IMR-90 (cell line): ENCODE measurements around the gene WDR89. TPM values are rescaled to one million over a fixed set of nuclear protein-coding genes. Genes with fewer than 3 reads are reported as not detected.
A peak's percentile ranks its signal among the peaks of the same experiment; 100 is the strongest.

ENCODE experiments used
- ATAC-seq: fragments of 200-7000 bp; cut with Tn5 transposase; 2 replicates; pipeline ENCODE4 v1.9.1; 2020; ENCODE audit warnings: low read depth, mild to moderate bottlenecking, moderate library complexity
- BruUV-seq: library from RNA; stranded (reverse); fragments of 400-500 nt; replicated peaks from 2 replicates; lab custom pipeline; 2021; lab: Mats Ljungman, UMichigan
- CTCF ChIA-PET: fragments of 300-600 bp; formaldehyde crosslinking; extraction: SDS; loops from one replicate; lab custom pipeline; 2021; ENCODE audit warnings: antibody characterized with exemption; lab: Yijun Ruan, JAX
- POLR2A ChIA-PET: fragments of 300-600 bp; sonication (Branson Sonifier 250); formaldehyde crosslinking; loops from one replicate; lab custom pipeline; 2022; ENCODE audit warnings: antibody characterized with exemption; ENCODE audit not compliant: unreplicated experiment; lab: Charles Lee
- DNase-seq: peaks from one replicate; pipeline ENCODE4 v3.0.0; 2013
- H2AFZ ChIP-seq: replicated peaks from 2 replicates; pipeline ENCODE3; 2013; ENCODE audit warnings: low read length, mild to moderate bottlenecking; ENCODE audit not compliant: poor library complexity
- H2AK5ac ChIP-seq: 2 replicates; pipeline ENCODE4 v1.6.1; 2013; ENCODE audit warnings: low read depth, low read length, inconsistent platforms
- H2AK9ac ChIP-seq: replicated peaks from 2 replicates; pipeline ENCODE3; 2013; ENCODE audit warnings: mild to moderate bottlenecking, low read depth, low read length, moderate library complexity; ENCODE audit not compliant: poor library complexity
- H2BK120ac ChIP-seq: 2 replicates; pipeline ENCODE4 v1.6.1; 2013; ENCODE audit warnings: low read depth, low read length, inconsistent platforms
- H2BK15ac ChIP-seq: 3 replicates; pipeline ENCODE4 v1.6.1; 2013; ENCODE audit warnings: low read depth, low read length, inconsistent platforms
- H2BK20ac ChIP-seq: 2 replicates; pipeline ENCODE4 v1.6.1; 2013; ENCODE audit warnings: low read depth, mild to moderate bottlenecking, inconsistent platforms, low read length, moderate library complexity
- H2BK5ac ChIP-seq: 2 replicates; pipeline ENCODE4 v1.6.1; 2013; ENCODE audit warnings: mild to moderate bottlenecking, low read depth, low read length, inconsistent platforms; ENCODE audit not compliant: poor library complexity, severe bottlenecking
- H3K14ac ChIP-seq: replicated peaks from 2 replicates; pipeline ENCODE4 v1.6.1; 2013; ENCODE audit warnings: low read depth, low read length, inconsistent platforms
- H3K18ac ChIP-seq: 2 replicates; pipeline ENCODE4 v1.6.1; 2013; ENCODE audit warnings: low read depth, low read length, control low read depth
- H3K23ac ChIP-seq: 2 replicates; pipeline ENCODE4 v1.6.1; 2013; ENCODE audit warnings: low read depth, low read length, inconsistent platforms
- H3K27ac ChIP-seq: 2 replicates; pipeline ENCODE4 v1.5.1; 2013; ENCODE audit warnings: mild to moderate bottlenecking, control low read depth, low read length; ENCODE audit not compliant: insufficient read depth
- H3K27me3 ChIP-seq: 2 replicates; pipeline ENCODE4 v1.6.1; 2013; ENCODE audit warnings: low read length; ENCODE audit not compliant: control insufficient read depth, insufficient read depth
- H3K36me3 ChIP-seq: 2 replicates; pipeline ENCODE4 v1.6.1; 2013; ENCODE audit warnings: low read length, mixed read lengths; ENCODE audit not compliant: control insufficient read depth, insufficient read depth
- H3K4ac ChIP-seq: 2 replicates; pipeline ENCODE4 v1.6.1; 2013; ENCODE audit warnings: low read depth, low read length, inconsistent platforms
- H3K4me1 ChIP-seq: 2 replicates; pipeline ENCODE4 v1.6.1; 2013; ENCODE audit warnings: low read length, mixed read lengths; ENCODE audit not compliant: control insufficient read depth, insufficient read depth
- H3K4me2 ChIP-seq: 2 replicates; pipeline ENCODE4 v1.6.1; 2013; ENCODE audit warnings: low read depth, mild to moderate bottlenecking, control low read depth, low read length, moderate library complexity
- H3K4me3 ChIP-seq: 2 replicates; pipeline ENCODE4 v1.5.1; 2013; ENCODE audit warnings: low read depth, mild to moderate bottlenecking, control low read depth, low read length, moderate library complexity; ENCODE audit not compliant: insufficient read depth
- H3K56ac ChIP-seq: 2 replicates; pipeline ENCODE4 v1.6.1; 2013; ENCODE audit warnings: low read length, inconsistent platforms; ENCODE audit not compliant: insufficient read depth; ENCODE audit errors: extremely low read depth
- H3K79me1 ChIP-seq, 2 experiments: 2 replicates each; pipeline ENCODE4 v1.6.1; 2013; ENCODE audit warnings: low read length in 2 of 2, inconsistent platforms in 1 of 2, low read depth in 1 of 2
- H3K9ac ChIP-seq: 2 replicates; pipeline ENCODE4 v1.6.1; 2013; ENCODE audit warnings: low read depth, low read length, control low read depth
- H3K9me1 ChIP-seq: 2 replicates; pipeline ENCODE4 v1.6.1; 2013; ENCODE audit warnings: low read length, inconsistent platforms; ENCODE audit not compliant: insufficient read depth
- H3K9me3 ChIP-seq: 2 replicates; pipeline ENCODE4 v1.6.1; 2013; ENCODE audit warnings: low read length; ENCODE audit not compliant: control insufficient read depth, insufficient read depth
- H4K20me1 ChIP-seq: 2 replicates; pipeline ENCODE4 v1.6.1; 2013; ENCODE audit warnings: low read length, inconsistent platforms; ENCODE audit not compliant: insufficient read depth
- H4K5ac ChIP-seq: 2 replicates; pipeline ENCODE4 v1.6.1; 2013; ENCODE audit warnings: mild to moderate bottlenecking, low read depth, low read length, control low read depth
- H4K8ac ChIP-seq, 2 experiments: 2 replicates each; pipeline ENCODE4 v1.6.1; 2013; ENCODE audit warnings: low read depth in 2 of 2, low read length in 2 of 2, control low read depth in 1 of 2, inconsistent platforms in 1 of 2
- H4K91ac ChIP-seq: 2 replicates; pipeline ENCODE4 v1.6.1; 2013; ENCODE audit warnings: low read depth, low read length, inconsistent platforms; ENCODE audit not compliant: insufficient read depth
- BHLHE40 ChIP-seq: fragments of 150-350 bp; IDR thresholded peaks from 2 replicates; pipeline ENCODE4 v1.6.1; 2016; ENCODE audit warnings: mild to moderate bottlenecking, low read depth, low read length
- FOS ChIP-seq: fragments of 150-350 bp; IDR thresholded peaks from 2 replicates; pipeline ENCODE4 v1.6.1; 2016; ENCODE audit warnings: low read depth, low read length
- MAFK ChIP-seq: IDR thresholded peaks from 2 replicates; pipeline ENCODE4 v1.6.1; 2012; ENCODE audit warnings: low read depth, low read length, improper control_type of control experiment
- RCOR1 ChIP-seq: IDR thresholded peaks from 2 replicates; pipeline ENCODE4 v1.6.1; 2012; ENCODE audit warnings: mild to moderate bottlenecking, low read length, improper control_type of control experiment; ENCODE audit not compliant: insufficient replicate concordance
- SMC3 ChIP-seq: fragments of 150-350 bp; IDR thresholded peaks from 2 replicates; pipeline ENCODE4 v1.6.1; 2016; ENCODE audit warnings: low read depth, mild to moderate bottlenecking, antibody characterized with exemption, low read length, moderate library complexity
- WGBS, 2 experiments: methylation state at CpG; one replicate each; pipeline versions ENCODE4 v1.1.5 to v1.1.7; 2013; ENCODE audit warnings: missing lambda C conversion rate in 2 of 2; ENCODE audit not compliant: insufficient read length in 1 of 2; ENCODE audit errors: extremely low coverage in 2 of 2; 5-methylcytosine and 5-hydroxymethylcytosine counted together
- dilution Hi-C: fragments of 300-500 bp; cut with HindIII; formaldehyde crosslinking; loops from one replicate; pipeline ENCODE4 v1.14.3; 2018; ENCODE audit warnings: low sequenced_read_pairs; ENCODE audit not compliant: unreplicated experiment
- in situ Hi-C: fragments of 300-500 bp; cut with MboI; formaldehyde crosslinking; loops from 3 replicates; pipeline ENCODE4 v1.14.3; 2019; ENCODE audit warnings: low sequenced_read_pairs, inconsistent platforms, mixed read lengths
- intact Hi-C: fragments of 100-400 bp; cut with micrococcal nuclease; formaldehyde crosslinking; loops from 2 replicates; pipeline ENCODE4 v1.10.0; 2022
- polyA plus RNA-seq, 3 experiments: library from polyadenylated mRNA; depleted of rRNA; stranded (reverse); fragments of >200 nt; gene quantifications; 2 replicates each; pipeline ENCODE4 v1.2.3, GENCODE V29; 2012; ENCODE audit warnings: low replicate concordance in 1 of 3
- total RNA-seq: library from RNA; depleted of rRNA; stranded (reverse); fragments of >200 nt; gene quantifications from 2 replicates; pipeline ENCODE4 v1.2.3, GENCODE V29; 2012
- TF ChIP-seq, protein P1 (sequence below): fragments of 150-350 bp; IDR thresholded peaks from 2 replicates; pipeline ENCODE4 v1.6.1; 2017; ENCODE audit warnings: mild to moderate bottlenecking, antibody characterized with exemption, low read length, low read depth
- TF ChIP-seq, protein P2 (sequence below): fragments of 150-350 bp; IDR thresholded peaks from 2 replicates; pipeline ENCODE4 v1.6.1; 2016; ENCODE audit warnings: low read depth, mild to moderate bottlenecking, low read length, moderate library complexity, borderline replicate concordance

The WDR89 gene
- total and polyA plus RNA-seq, 2 of the 4 experiments (the other 2 are of a cell fraction): 4.3 to 10.2 TPM

DNA sequence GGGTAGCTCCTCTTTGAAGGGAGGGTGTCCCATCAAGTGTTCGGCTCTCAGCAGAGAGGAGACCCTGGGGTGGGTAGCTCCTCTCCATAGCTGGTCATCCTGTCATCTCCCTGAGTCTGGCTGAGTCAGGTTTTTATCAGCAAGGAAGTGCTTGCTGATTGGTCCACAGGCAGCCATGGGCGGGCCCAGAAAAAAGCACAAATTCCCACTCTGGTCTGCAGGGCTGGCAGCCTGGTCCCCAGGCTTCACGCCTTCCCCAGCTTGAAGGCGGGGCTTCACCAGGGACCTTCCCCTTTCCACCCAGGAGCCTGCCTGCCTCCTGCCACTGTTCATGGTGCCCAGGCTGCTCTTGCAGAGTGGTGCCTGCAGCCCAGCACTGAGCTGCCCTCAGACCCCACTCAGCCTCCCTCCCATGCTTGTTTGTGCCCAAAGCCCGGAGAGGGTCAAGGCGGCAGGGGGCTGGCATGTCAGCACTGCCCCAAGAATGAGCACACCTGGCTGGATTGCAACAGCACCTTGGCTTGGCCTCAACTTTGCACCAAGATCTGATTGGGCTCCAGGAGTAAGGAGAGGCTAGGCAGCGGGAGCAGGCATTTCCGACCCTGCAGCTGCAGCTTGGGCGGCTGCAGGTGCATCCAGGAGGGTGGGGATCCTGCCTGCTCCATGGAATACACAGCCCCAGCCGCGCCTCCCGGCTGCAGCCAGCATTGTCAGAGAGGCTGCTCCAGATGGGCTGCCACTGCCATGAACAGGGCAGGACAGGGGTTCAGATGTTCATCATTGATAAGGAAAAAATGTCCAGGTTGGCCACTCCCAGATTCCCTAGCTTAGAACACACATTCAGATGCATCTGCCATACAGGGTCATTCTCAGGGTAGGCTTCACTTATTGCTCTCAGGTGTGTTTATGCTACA, 22.0 kb upstream of the WDR89 start:
- Histone ChIP-seq H3K56ac (no peak overlapping the region), H3K79me1 (no peaks in the 10 kb centered on the region), H2BK15ac (no peak overlapping the region), H3K27me3 (no peaks in the 10 kb centered on the region), H3K23ac (no peak overlapping the region), H4K5ac (no peak overlapping the region), H2AFZ (peak overlapping the region; percentile 70), H2AK5ac (no peak overlapping the region), H4K20me1 (no peaks in the 10 kb centered on the region), H2BK120ac (no peak overlapping the region), H2BK5ac (no peak overlapping the region), H3K4me3 (no peak overlapping the region), H2AK9ac (no peak overlapping the region), H3K9me3 (no peaks in the 10 kb centered on the region), H3K9ac (no peak overlapping the region), H3K14ac (no peak overlapping the region), H3K4me2 (no peak overlapping the region), H3K4me1 (no peaks in the 10 kb centered on the region), H4K8ac (no peak overlapping the region), H3K18ac (no peak overlapping the region), H3K9me1 (no peaks in the 10 kb centered on the region; the same call in 1 of the 2 replicates), H4K91ac (no peak overlapping the region), H3K4ac (no peak overlapping the region), H3K27ac (no peak overlapping the region), H2BK20ac (no peak overlapping the region), H3K36me3 (no peaks in the 10 kb centered on the region)
- intact Hi-C loops (no loop called here), in situ Hi-C loops (no loop called here), dilution Hi-C loops (no loop called here)
- 91% methylated on average over 8 of the region's 12 CpGs; no CpG with 5 or more reads in 1 of the 2 experiments for WGBS, 2 experiments
- ChIA-PET CTCF (interaction anchor here (0.6 kb wide), 1 partner anchor 955 kb away, joined by 8 read pairs; no protein-coding TSS in a partner anchor), POLR2A (interaction anchor here (0.6 kb wide), 1 partner anchor 24 kb away, joined by 3 read pairs; no protein-coding TSS in a partner anchor)
- TF ChIP-seq FOS: no peak
- TF ChIP-seq, protein P1, sequence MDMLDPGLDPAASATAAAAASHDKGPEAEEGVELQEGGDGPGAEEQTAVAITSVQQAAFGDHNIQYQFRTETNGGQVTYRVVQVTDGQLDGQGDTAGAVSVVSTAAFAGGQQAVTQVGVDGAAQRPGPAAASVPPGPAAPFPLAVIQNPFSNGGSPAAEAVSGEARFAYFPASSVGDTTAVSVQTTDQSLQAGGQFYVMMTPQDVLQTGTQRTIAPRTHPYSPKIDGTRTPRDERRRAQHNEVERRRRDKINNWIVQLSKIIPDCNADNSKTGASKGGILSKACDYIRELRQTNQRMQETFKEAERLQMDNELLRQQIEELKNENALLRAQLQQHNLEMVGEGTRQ: no peak
- TF ChIP-seq MAFK: no peak
- TF ChIP-seq BHLHE40: no peak
- no peak for TF ChIP-seq SMC3
- TF ChIP-seq, protein P2, sequence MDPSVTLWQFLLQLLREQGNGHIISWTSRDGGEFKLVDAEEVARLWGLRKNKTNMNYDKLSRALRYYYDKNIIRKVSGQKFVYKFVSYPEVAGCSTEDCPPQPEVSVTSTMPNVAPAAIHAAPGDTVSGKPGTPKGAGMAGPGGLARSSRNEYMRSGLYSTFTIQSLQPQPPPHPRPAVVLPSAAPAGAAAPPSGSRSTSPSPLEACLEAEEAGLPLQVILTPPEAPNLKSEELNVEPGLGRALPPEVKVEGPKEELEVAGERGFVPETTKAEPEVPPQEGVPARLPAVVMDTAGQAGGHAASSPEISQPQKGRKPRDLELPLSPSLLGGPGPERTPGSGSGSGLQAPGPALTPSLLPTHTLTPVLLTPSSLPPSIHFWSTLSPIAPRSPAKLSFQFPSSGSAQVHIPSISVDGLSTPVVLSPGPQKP: no peak
- TF ChIP-seq RCOR1: no peak
- no peak for DNase-seq
- no TSS peak for BruUV-seq
- peak; percentile 11; the same call in 1 of the 2 replicates for ATAC-seq
